Glutamatergic neuron (in vitro differentiated cells): ENCODE data around the gene HRH2. TPM values are rescaled to one million over a fixed set of nuclear protein-coding genes. Genes with fewer than 3 reads are reported as not detected.

Source experiments
- DNase-seq: peaks from one replicate; pipeline ENCODE4 v3.0.0; 2022
- H3K27ac Mint-ChIP-seq: one replicate; pipeline ENCODE4 v1.8.0; 2020; ENCODE audit warnings: mild to moderate bottlenecking, mixed read lengths, inconsistent platforms; ENCODE audit not compliant: unreplicated experiment
- H3K27me3 Mint-ChIP-seq: one replicate; pipeline ENCODE4 v1.8.0; 2020; ENCODE audit warnings: mild to moderate bottlenecking, moderate library complexity, mixed read lengths, inconsistent platforms; ENCODE audit not compliant: unreplicated experiment
- H3K36me3 Mint-ChIP-seq: one replicate; pipeline ENCODE4 v1.8.0; 2020; ENCODE audit warnings: mild to moderate bottlenecking, mixed read lengths, inconsistent platforms; ENCODE audit not compliant: unreplicated experiment
- H3K4me1 Mint-ChIP-seq: one replicate; pipeline ENCODE4 v1.8.0; 2020; ENCODE audit warnings: mild to moderate bottlenecking, low read depth, mixed read lengths, inconsistent platforms; ENCODE audit not compliant: unreplicated experiment
- H3K4me3 Mint-ChIP-seq: one replicate; pipeline ENCODE4 v1.8.0; 2020; ENCODE audit warnings: mild to moderate bottlenecking, mixed read lengths, inconsistent platforms; ENCODE audit not compliant: unreplicated experiment
- H3K9me3 Mint-ChIP-seq: one replicate; pipeline ENCODE4 v1.8.0; 2020; ENCODE audit warnings: mild to moderate bottlenecking, moderate library complexity, mixed read lengths, inconsistent platforms; ENCODE audit not compliant: unreplicated experiment
- total RNA-seq: library from RNA; stranded (reverse); fragmentation: NEBNext Ultra II Directional; extraction: Animal tissue kit (Norgen Biotek cat#: 25700); gene quantifications from one replicate; pipeline ENCODE4 v1.2.1, GENCODE V29; 2021; ENCODE audit not compliant: unreplicated experiment
- TF ChIP-seq, protein P1 (sequence below): fragments of 200-600 bp; sonication (generic); IDR thresholded peaks from one replicate; pipeline ENCODE4 v1.5.0; 2021; ENCODE audit not compliant: partially characterized antibody, unreplicated experiment

The HRH2 gene
- total RNA-seq, 1 donor from 2014 or later: not detected

DNA sequence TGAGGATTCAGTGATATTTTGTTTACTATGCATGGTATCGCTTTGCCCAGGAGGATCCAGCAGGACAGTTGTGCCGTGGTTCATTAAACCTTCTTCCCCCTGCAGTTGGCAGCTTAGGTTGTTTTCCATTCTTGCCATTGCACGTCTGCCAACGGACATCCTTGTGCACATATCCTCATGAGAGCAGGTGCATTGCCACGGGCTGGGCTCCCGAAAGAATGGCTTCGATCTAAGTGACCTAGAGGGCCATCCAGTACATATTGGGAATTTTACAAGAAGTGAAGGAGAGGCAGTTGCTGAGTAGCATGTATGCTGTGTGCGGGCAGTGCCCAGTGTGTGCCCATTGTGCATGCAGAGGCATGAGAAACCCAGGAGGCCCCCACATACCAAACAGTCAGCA is 22.1 kb downstream of the HRH2 start:
- Mint-ChIP-seq H3K27ac (no peak overlapping the region), H3K4me3 (no peak overlapping the region), H3K4me1 (no peaks in the 10 kb centered on the region), H3K27me3 (peaks cover 4% of the 10 kb centered on the region), H3K9me3 (no peaks in the 10 kb centered on the region), H3K36me3 (peaks cover 6% of the 10 kb centered on the region)
- TF ChIP-seq, protein P1, sequence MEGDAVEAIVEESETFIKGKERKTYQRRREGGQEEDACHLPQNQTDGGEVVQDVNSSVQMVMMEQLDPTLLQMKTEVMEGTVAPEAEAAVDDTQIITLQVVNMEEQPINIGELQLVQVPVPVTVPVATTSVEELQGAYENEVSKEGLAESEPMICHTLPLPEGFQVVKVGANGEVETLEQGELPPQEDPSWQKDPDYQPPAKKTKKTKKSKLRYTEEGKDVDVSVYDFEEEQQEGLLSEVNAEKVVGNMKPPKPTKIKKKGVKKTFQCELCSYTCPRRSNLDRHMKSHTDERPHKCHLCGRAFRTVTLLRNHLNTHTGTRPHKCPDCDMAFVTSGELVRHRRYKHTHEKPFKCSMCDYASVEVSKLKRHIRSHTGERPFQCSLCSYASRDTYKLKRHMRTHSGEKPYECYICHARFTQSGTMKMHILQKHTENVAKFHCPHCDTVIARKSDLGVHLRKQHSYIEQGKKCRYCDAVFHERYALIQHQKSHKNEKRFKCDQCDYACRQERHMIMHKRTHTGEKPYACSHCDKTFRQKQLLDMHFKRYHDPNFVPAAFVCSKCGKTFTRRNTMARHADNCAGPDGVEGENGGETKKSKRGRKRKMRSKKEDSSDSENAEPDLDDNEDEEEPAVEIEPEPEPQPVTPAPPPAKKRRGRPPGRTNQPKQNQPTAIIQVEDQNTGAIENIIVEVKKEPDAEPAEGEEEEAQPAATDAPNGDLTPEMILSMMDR: no peak
- no peak for DNase-seq

DNA sequence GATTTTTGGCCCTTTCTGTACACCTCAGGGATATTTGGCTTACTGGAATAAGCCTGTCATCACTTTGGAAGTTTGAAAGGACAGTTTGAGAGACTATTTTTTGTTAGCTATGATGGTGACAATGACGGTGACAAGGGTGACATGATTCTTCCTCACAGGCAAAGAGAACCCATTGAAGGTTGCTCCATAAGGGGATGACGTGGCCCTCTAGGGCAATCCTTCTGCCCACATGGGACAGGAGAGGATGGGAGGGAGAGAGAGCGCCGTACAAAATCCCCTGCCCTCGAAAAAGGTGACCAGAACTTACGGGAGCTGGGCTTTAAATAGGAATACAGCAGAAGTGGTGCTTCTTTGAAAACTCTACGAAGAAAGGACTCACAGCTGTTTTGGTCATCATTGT is 22.6 kb downstream of the HRH2 start:
- Mint-ChIP-seq H3K27me3 (peaks cover 2% of the 10 kb centered on the region), H3K27ac (no peak overlapping the region), H3K4me1 (no peaks in the 10 kb centered on the region), H3K36me3 (peaks cover 6% of the 10 kb centered on the region), H3K4me3 (no peak overlapping the region), H3K9me3 (no peaks in the 10 kb centered on the region)
- no peak for DNase-seq
- TF ChIP-seq, protein P1: no peak

- Mint-ChIP-seq H3K36me3 (peaks cover 6% of the 10 kb centered on the region), H3K27ac (no peak overlapping the region), H3K4me1 (no peaks in the 10 kb centered on the region), H3K27me3 (peaks cover 2% of the 10 kb centered on the region), H3K9me3 (no peaks in the 10 kb centered on the region), H3K4me3 (no peak overlapping the region)
- DNase-seq: no peak
- TF ChIP-seq, protein P1: no peak
Measured at GRCh38 chr5:175681045-175681967, 23.4 kb downstream of the HRH2 start.

- H3K4me1 Mint-ChIP-seq: no peaks in the 10 kb centered on the region
- no peaks in the 10 kb centered on the region for H3K9me3 Mint-ChIP-seq
- no peak overlapping the region for H3K4me3 Mint-ChIP-seq
- no peak overlapping the region for H3K27ac Mint-ChIP-seq
- peaks cover 2% of the 10 kb centered on the region for H3K27me3 Mint-ChIP-seq
- peaks cover 6% of the 10 kb centered on the region for H3K36me3 Mint-ChIP-seq
- TF ChIP-seq, protein P1: no peak
- no peak for DNase-seq
Measured at GRCh38 chr5:175681968-175682340, 24.1 kb downstream of the HRH2 start.

DNA sequence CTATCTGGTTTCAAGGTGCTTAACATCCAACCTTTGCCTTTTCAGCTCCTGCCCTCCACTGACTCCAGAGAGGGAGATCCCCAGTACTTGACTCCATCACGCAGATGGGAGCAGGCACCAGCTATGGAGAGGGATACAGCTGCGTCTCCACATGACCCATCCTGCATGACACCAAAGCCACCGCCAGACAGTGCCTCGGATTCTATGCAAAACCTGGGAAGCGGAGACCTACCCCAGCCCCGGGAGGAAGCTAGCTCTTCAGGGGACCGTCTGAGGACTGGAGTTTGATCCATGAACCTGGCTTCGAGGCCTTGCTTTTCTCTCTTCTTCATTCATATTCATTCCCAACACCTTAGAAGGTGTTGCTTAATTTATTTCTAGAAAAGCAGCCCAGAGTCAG is 24.8 kb downstream of the HRH2 start:
- Mint-ChIP-seq H3K4me1 (no peaks in the 10 kb centered on the region), H3K4me3 (no peak overlapping the region), H3K27ac (no peak overlapping the region), H3K36me3 (peaks cover 6% of the 10 kb centered on the region), H3K27me3 (peaks cover 2% of the 10 kb centered on the region), H3K9me3 (no peaks in the 10 kb centered on the region)
- DNase-seq: no peak
- TF ChIP-seq, protein P1: no peak
